Activated naive CD8-positive, alpha-beta T cell treated with anti-CD3 and anti-CD28 coated beads, Interleukin-2, amount 50 U/mL, for 16 hours (primary cell): Measurements from ENCODE around the gene GNAI3.

Source experiments
- DNase-seq: peaks from one replicate; pipeline ENCODE4 v3.0.0-alpha.2; 2020; ENCODE audit warnings: low read depth, low spot score

Gene GNAI3

GRCh38 chr1:109546311-109547109, 1.9 kb upstream of the GNAI3 start:
- peak; percentile 80 for DNase-seq

DNA sequence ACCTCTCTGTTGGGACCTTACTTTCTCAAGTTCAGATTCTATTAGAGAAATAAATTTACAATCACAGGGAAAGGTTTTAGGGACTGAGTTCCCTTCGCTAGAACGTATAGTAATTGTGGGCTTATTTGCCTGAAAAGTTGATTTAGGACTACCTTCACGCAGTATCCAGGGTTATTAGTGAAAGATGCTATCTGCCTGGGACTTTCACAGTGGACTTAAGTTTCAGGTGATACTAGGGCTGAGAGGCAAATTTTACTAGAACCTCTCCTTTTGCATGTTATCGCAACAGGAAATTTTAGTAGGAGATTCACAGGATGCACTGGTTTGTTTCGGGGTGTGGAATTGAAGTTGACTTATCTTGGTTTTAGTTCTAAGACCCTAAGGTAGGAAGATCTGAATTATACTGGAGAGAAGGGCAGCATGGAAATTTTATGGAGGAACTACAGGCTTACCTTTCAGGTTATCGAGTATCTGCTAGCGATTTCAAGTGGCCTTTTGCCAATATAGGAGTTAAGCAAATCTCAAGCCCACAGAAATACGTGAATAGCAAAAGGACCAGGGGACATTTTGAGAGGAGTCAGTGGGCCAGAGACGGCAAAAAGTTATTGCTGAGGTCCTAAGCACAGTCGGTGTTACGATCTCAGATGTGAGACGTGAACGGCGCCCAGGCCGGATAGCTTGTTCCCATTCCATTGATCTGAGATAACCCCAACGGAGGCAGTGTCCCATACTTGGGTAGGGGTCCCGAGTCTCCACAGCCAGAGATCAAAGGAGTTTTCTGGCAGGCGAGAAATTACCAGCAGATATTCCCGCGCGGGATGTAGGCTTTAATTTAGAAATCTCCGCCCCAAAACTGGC, 723 bp upstream of the GNAI3 start:
- DNase-seq = no peak

GRCh38 chr1:109556563-109556962, 8.1 kb downstream of the GNAI3 start:
- DNase-seq = no peak

- DNase-seq = no peak
Measured at GRCh38 chr1:109557520-109557919, 9.1 kb downstream of the GNAI3 start.

DNA sequence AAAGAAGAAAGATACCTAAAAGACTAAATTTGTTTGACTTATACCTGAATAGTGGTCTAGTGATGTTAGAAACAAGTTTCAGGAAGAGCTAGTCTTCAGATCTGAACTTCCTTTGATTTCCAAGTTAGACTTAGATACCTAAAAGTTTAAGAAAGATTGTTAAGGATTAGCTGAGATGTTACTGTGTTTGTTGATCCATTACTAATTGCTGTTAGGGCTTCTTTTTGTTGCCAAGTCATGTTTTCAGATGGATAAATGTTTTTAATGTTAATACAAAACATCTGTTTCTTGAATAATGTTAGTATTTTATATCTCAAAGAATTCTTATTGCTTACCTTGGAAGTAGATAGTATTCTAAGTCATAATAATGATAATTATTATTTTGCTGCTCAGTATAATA, 11.6 kb downstream of the GNAI3 start:
- DNase-seq = no peak

- no peak for DNase-seq
Measured at GRCh38 chr1:109564194-109564878, 15.9 kb downstream of the GNAI3 start.

- no peak for DNase-seq
Measured at GRCh38 chr1:109565241-109565640, 16.8 kb downstream of the GNAI3 start.

DNA sequence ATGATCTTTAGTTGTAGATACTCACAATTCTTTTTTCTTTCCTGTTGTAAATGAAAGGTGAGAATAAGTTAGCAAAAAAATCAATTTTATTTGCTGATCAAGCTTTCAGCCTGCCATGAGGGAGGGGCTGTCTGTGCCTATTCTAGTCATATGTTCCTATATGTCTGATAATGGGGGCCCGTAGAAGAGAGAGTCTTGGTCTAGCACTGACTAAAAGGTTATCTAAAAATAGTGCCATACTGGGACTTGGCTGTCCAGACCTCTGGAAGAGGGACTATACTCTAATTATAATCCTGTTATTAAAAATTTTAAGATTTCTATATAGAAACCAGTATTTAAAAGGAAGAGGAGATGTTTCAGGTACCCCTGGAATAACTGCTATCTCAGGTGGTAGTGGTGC, 18.6 kb downstream of the GNAI3 start:
- DNase-seq = no peak

- DNase-seq = no peak
Measured at GRCh38 chr1:109567877-109568672, 19.7 kb downstream of the GNAI3 start.

DNA sequence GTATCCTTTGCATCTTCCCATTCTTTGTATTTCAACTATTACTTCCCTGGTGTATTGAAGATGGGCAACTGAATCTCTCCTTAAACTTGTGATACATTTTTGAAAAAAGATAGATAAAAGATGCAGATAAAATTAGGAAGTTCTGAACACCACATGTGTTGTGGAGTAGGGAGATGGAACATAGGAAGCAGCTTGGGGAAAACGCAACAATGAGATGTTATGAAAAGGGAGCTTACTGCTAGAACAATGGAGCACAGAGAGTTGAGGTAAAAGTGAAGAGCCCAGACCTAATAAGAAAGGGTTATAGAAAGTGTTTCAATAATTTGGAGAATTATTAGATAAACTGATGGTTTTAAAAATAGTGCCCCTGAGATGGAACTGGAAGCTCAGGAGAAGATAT, 20.9 kb downstream of the GNAI3 start:
- DNase-seq = no peak

- DNase-seq = no peak
Measured at GRCh38 chr1:109570414-109570813, 22.0 kb downstream of the GNAI3 start.

- no peak for DNase-seq
Measured at GRCh38 chr1:109573785-109574184, 25.4 kb downstream of the GNAI3 start.

DNA sequence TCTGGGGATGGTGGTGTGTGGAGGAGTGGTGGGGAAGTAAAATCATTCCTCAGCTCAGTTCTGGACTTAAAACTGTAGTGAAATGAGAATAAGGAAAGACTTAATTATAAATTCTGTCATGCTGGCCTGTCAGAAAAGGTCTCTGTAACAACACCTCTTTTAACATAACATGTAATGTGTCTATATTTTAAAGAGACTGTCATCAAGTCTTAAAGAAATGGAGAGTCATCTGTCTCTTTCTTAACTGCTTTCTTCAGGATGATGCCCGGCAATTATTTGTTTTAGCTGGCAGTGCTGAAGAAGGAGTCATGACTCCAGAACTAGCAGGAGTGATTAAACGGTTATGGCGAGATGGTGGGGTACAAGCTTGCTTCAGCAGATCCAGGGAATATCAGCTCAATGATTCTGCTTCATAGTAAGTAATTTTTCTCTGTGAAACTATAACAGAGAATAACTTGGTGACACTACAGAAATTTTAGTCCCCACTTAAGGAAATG, 30.6 kb downstream of the GNAI3 start:
- no peak for DNase-seq

- no peak for DNase-seq
Measured at GRCh38 chr1:109579491-109579890, 31.1 kb downstream of the GNAI3 start.

DNA sequence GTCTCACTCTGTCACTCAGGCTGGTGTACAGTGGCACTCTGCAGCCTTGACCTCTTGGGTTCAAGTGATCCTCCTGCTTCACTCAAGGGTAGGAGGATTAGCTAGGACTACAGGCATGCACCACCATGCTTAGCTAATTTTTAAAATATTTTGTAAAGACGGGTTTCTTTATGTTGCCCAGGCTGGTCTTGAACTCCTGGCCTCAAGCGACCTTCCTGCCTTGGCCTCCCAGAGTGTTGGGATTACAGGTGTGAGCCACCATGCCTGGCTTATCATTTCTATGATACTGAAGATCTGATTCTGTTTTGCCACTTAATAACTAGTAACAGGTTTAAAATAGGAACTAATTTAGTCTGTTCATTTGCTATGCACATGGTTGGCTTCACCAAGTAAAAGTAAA, 33.6 kb downstream of the GNAI3 start:
- no peak for DNase-seq

GRCh38 chr1:109584766-109585165, 36.4 kb downstream of the GNAI3 start:
- DNase-seq = no peak

GRCh38 chr1:109586055-109586454, 37.6 kb downstream of the GNAI3 start:
- DNase-seq = no peak

DNA sequence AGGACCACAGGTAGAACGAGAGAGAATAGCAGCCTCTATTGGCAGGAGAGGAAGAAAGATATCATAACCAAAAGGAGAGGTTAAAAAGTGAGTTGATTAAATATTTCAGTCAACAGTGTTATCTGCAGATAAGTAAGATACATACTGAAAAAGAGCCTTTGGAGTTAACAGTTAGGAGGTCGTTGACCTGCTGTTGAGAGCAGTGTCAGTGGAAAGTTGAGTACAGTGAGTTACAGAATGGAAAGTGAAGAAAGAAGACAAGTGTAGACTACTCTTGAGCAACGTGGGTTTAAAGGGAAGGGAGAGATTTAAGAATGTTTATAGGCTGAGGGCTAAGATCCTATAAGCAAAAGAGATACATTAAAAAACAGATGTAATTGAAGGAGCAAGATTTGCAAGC, 40.8 kb downstream of the GNAI3 start:
- DNase-seq = no peak

DNA sequence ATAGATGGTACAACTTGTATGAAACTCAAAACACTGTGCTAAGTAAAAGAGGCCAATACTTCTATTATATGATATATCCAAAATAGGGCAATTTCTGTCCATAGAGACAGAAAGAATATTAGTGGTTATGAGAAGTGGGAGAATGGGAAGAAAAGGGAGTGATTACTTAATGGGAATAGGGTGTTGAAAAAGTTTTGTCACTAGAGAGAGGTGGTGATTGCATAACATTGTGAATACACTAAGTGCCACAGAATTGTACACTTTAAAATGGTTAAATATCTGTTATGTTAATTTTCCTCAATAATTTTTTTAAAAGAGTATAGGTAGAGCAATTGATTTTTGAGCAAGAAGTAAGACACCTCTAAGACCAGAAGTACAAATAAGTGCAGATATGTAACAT, 41.3 kb downstream of the GNAI3 start:
- DNase-seq = no peak

DNA sequence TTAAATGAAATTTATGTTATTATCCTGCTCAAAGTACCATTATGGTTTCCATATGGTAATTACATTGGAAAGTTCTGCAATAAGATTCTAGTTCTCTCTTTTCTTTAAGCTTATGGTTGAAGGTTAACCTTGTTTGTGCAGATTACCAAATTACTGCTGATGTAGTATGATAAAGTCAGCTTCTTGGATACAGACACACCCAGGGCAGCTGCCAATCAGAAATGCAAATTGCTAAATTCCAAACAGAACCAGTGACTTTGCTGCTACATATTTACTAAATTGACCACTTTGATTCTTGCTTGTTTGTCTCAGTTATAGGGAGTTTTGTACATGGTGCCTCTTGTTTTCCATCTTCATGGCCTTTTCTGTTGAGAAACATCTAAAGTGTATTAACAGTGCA, 44.5 kb downstream of the GNAI3 start:
- DNase-seq = no peak

DNA sequence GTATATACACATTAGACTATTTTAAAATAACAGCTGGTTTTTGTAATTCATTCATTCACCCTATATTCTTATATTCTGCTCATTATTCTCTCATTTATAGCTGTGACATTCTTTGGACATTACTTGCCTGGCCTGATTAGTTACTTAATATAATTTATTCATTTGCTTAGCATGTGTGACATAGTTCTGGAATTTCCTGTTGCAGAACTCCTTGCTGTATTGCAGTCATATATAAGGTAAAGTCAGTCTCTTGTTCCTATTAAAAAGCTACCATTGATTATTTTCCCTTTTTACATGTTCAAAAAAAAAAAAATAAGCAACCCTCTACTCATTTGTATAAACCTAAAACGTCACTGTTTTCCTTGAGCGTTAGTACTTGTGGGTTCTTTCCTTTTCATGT, 47.1 kb downstream of the GNAI3 start:
- no peak for DNase-seq
